HEK293T (cell line): ENCODE data around the gene COL9A2.

Experiments used
- ARNT ChIP-seq: fragments of 450-650 bp; IDR thresholded peaks from 2 replicates; pipeline ENCODE4 v1.6.1; 2017; ENCODE audit warnings: mild to moderate bottlenecking
- BHLHE40 ChIP-seq: fragments of 450-650 bp; IDR thresholded peaks from 2 replicates; pipeline ENCODE4 v1.6.1; 2016; ENCODE audit warnings: mild to moderate bottlenecking, moderate library complexity, borderline replicate concordance
- FOXK2 ChIP-seq: fragments of 450-650 bp; IDR thresholded peaks from 2 replicates; pipeline ENCODE4 v1.6.1; 2016; ENCODE audit warnings: mild to moderate bottlenecking
- FOXM1 ChIP-seq: fragments of 450-650 bp; IDR thresholded peaks from 2 replicates; pipeline ENCODE4 v1.6.1; 2017; ENCODE audit warnings: mild to moderate bottlenecking, borderline replicate concordance
- HDGF ChIP-seq: fragments of 450-650 bp; IDR thresholded peaks from 2 replicates; pipeline ENCODE4 v1.6.1; 2017; ENCODE audit warnings: antibody characterized with exemption, borderline replicate concordance
- LEF1 ChIP-seq: fragments of 450-650 bp; IDR thresholded peaks from 2 replicates; pipeline ENCODE4 v1.6.1; 2017; ENCODE audit warnings: mild to moderate bottlenecking, borderline replicate concordance
- NFRKB ChIP-seq: fragments of 450-650 bp; IDR thresholded peaks from 2 replicates; pipeline ENCODE4 v1.6.1; 2016; ENCODE audit warnings: mild to moderate bottlenecking, moderate library complexity
- PKNOX1 ChIP-seq: fragments of 450-650 bp; IDR thresholded peaks from 2 replicates; pipeline ENCODE4 v1.6.1; 2016
- SP1 ChIP-seq: fragments of 450-650 bp; IDR thresholded peaks from 2 replicates; pipeline ENCODE4 v1.6.1; 2017
- SUZ12 ChIP-seq: fragments of 450-650 bp; IDR thresholded peaks from 2 replicates; pipeline ENCODE4 v1.6.1; 2016; ENCODE audit warnings: mild to moderate bottlenecking
- TARDBP ChIP-seq: fragments of 450-650 bp; IDR thresholded peaks from 2 replicates; pipeline ENCODE4 v1.6.1; 2016
- ZNF384 ChIP-seq: fragments of 450-650 bp; IDR thresholded peaks from 2 replicates; pipeline ENCODE4 v1.6.1; 2016

GRCh38 chr1:40305871-40306270 is 11.2 kb downstream of the COL9A2 start:
- TF ChIP-seq SP1 (no peak), NFRKB (no peak), SUZ12 (no peak), FOXM1 (no peak), ZNF384 (no peak), BHLHE40 (no peak), FOXK2 (no peak), LEF1 (no peak), ARNT (no peak), HDGF (no peak), PKNOX1 (no peak), TARDBP (no peak)
